Coronary artery (tissue), 2 donors: Measurements from ENCODE around the gene COL4A5.

Source experiments
- DNase-seq: peaks from one replicate; pipeline ENCODE4 v3.0.0-alpha.2; 2017; ENCODE audit warnings: low spot score
- H3K27ac ChIP-seq, 2 donors: fragments of 200-600 bp; sonication (generic); one replicate each; pipeline ENCODE4 v1.5.1; 2016 to 2019
- H3K4me3 ChIP-seq: fragments of 200-600 bp; sonication (generic); 2 replicates; pipeline ENCODE4 v1.5.1; 2016; ENCODE audit warnings: mild to moderate bottlenecking, moderate library complexity
- CTCF ChIP-seq: fragments of 200-600 bp; sonication (generic); IDR thresholded peaks from one replicate; pipeline ENCODE4 v1.5.1; 2019; ENCODE audit warnings: antibody characterized with exemption

Gene COL4A5

GRCh38 chrX:108557580-108557979, 117.9 kb downstream of the COL4A5 start:
- Histone ChIP-seq H3K27ac (no peak overlapping the region), H3K4me3 (no peak overlapping the region)

GRCh38 chrX:108558217-108558616, 118.6 kb downstream of the COL4A5 start:
- Histone ChIP-seq H3K27ac (no peak overlapping the region), H3K4me3 (no peak overlapping the region)
- DNase-seq = no peak
- TF ChIP-seq CTCF = no peak

More at GRCh38 chrX:108557580-108557979, 117.9 kb downstream of the COL4A5 start:
- no peak for TF ChIP-seq CTCF
- DNase-seq = no peak

GRCh38 chrX:108573136-108573535, 133.5 kb downstream of the COL4A5 start:
- no peak overlapping the region for H3K27ac ChIP-seq
- no peak for DNase-seq

GRCh38 chrX:108582151-108582550, 142.5 kb downstream of the COL4A5 start:
- TF ChIP-seq CTCF = no peak
- Histone ChIP-seq H3K4me3 (no peak overlapping the region), H3K27ac (no peak overlapping the region)
- no peak for DNase-seq

More at GRCh38 chrX:108573136-108573535, 133.5 kb downstream of the COL4A5 start:
- H3K4me3 ChIP-seq = no peak overlapping the region
- no peak for TF ChIP-seq CTCF

GRCh38 chrX:108584617-108585211, 145.1 kb downstream of the COL4A5 start:
- Histone ChIP-seq H3K27ac (no peak overlapping the region), H3K4me3 (no peak overlapping the region)
- TF ChIP-seq CTCF = no peak
- no peak for DNase-seq

GRCh38 chrX:108590496-108590895, 150.9 kb downstream of the COL4A5 start:
- no peak overlapping the region for H3K27ac ChIP-seq
- no peak for DNase-seq
- no peak overlapping the region for H3K4me3 ChIP-seq
- TF ChIP-seq CTCF = no peak

GRCh38 chrX:108601276-108601675, 161.6 kb downstream of the COL4A5 start:
- DNase-seq = no peak
- TF ChIP-seq CTCF = no peak

More at GRCh38 chrX:108601276-108601675, 161.6 kb downstream of the COL4A5 start:
- Histone ChIP-seq H3K27ac (no peak overlapping the region), H3K4me3 (no peak overlapping the region)
